Loucy (cell line): Measurements from ENCODE around the gene CREG2.

Source experiments
- H2AFZ ChIP-seq: fragments of 200-600 bp; sonication (generic); 2 replicates; pipeline ENCODE4 v1.6.0; 2016; ENCODE audit warnings: antibody characterized with exemption, mild to moderate bottlenecking, low read length, moderate library complexity
- H3F3A ChIP-seq: fragments of 200-600 bp; 2 replicates; pipeline ENCODE4 v1.6.0; 2016; ENCODE audit warnings: antibody characterized with exemption, low read depth, mild to moderate bottlenecking
- H3K27me3 ChIP-seq: fragments of 200-600 bp; sonication (generic); 2 replicates; pipeline ENCODE4 v1.6.1; 2014; ENCODE audit warnings: low read length, mild to moderate bottlenecking; ENCODE audit not compliant: insufficient read depth, poor library complexity, severe bottlenecking
- H3K36me3 ChIP-seq: fragments of 200-600 bp; sonication (generic); 2 replicates; pipeline ENCODE4 v1.6.1; 2016; ENCODE audit warnings: low read length; ENCODE audit not compliant: insufficient read depth
- H3K4me1 ChIP-seq: fragments of 200-600 bp; sonication (generic); 2 replicates; pipeline ENCODE4 v1.5.1; 2014; ENCODE audit warnings: low read length, mild to moderate bottlenecking; ENCODE audit not compliant: insufficient read depth, poor library complexity, severe bottlenecking
- H3K4me2 ChIP-seq: fragments of 200-600 bp; sonication (generic); 2 replicates; pipeline ENCODE4 v1.6.0; 2014; ENCODE audit warnings: antibody characterized with exemption, low read length, low read depth, mild to moderate bottlenecking; ENCODE audit not compliant: poor library complexity, severe bottlenecking
- H3K4me3 ChIP-seq: fragments of 200-600 bp; sonication (generic); 2 replicates; pipeline ENCODE4 v1.5.1; 2014; ENCODE audit warnings: low read length, mild to moderate bottlenecking, mixed read lengths; ENCODE audit not compliant: poor library complexity, severe bottlenecking
- H3K79me2 ChIP-seq: fragments of 200-600 bp; sonication (generic); 2 replicates; pipeline ENCODE4 v1.6.1; 2014; ENCODE audit warnings: low read length; ENCODE audit not compliant: insufficient read depth
- H3K9ac ChIP-seq: fragments of 200-600 bp; sonication (generic); 2 replicates; pipeline ENCODE4 v1.6.0; 2014; ENCODE audit warnings: mild to moderate bottlenecking, low read depth, low read length, moderate library complexity; ENCODE audit not compliant: poor library complexity, severe bottlenecking
- H3K9me2 ChIP-seq: fragments of 200-600 bp; sonication (generic); replicated peaks from 2 replicates; pipeline ENCODE4 v1.6.1; 2016; ENCODE audit warnings: low read depth, low read length, mixed read lengths
- H3K9me3 ChIP-seq: fragments of 200-600 bp; sonication (generic); 2 replicates; pipeline ENCODE4 v1.6.1; 2014; ENCODE audit warnings: mild to moderate bottlenecking, antibody characterized with exemption, low read length, low read depth; ENCODE audit not compliant: insufficient read depth
- H4K20me1 ChIP-seq: fragments of 200-600 bp; sonication (generic); 2 replicates; pipeline ENCODE4 v1.6.0; 2014; ENCODE audit warnings: antibody characterized with exemption, low read length, mild to moderate bottlenecking; ENCODE audit not compliant: insufficient read depth, poor library complexity, severe bottlenecking
- EZH2phosphoT487 ChIP-seq: fragments of 200-600 bp; IDR thresholded peaks from 2 replicates; pipeline ENCODE4 v1.6.1; 2018; ENCODE audit warnings: antibody characterized with exemption, mild to moderate bottlenecking, moderate library complexity, borderline replicate concordance
- TF ChIP-seq, protein P1 (sequence below): fragments of 200-600 bp; sonication (generic); conservative IDR thresholded peaks from 2 replicates; pipeline ENCODE4 v1.5.1; 2014; ENCODE audit warnings: mild to moderate bottlenecking, antibody characterized with exemption, low read length

Gene CREG2

DNA sequence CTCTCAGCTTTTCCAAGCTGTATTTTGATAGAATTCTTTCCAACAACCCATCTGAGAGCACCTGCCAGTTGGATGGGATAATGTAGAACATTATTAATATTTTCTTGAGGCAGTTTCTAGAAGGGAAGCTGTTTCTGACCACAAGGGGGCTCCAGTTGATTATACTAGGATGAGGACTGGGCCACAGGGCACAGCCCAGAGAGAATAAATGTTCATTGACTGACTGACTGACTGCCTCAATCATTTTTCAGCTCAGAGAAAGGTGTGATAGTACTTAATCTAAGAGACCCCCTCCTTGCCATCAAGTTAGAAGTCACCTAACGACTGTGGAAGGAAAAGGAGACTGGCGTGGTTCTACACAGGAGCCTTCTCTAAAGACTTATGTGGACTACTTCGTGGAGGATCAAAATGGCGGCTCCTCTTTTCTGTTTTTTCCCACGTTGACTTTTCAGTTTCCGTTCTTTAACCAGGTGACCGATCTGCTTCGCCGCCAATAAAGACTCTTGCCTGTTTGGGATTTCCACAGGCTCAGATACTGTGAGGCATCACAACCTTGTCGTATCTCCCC is 31.9 kb upstream of the CREG2 start:
- H3K4me1 ChIP-seq = no peaks in the 10 kb centered on the region
- H3K79me2 ChIP-seq = no peaks in the 10 kb centered on the region
- H3K4me2 ChIP-seq = no peak overlapping the region
- H3K27me3 ChIP-seq = no peaks in the 10 kb centered on the region
- H3K9ac ChIP-seq = no peak overlapping the region
- H4K20me1 ChIP-seq = no peaks in the 10 kb centered on the region
- peaks cover 2% of the 10 kb centered on the region; the same call in 1 of the 2 replicates for H3K36me3 ChIP-seq
- H2AFZ ChIP-seq = no peak overlapping the region
- no peaks in the 10 kb centered on the region for H3K9me3 ChIP-seq
- H3F3A ChIP-seq = no peaks in the 10 kb centered on the region
- no peak overlapping the region for H3K4me3 ChIP-seq
- TF ChIP-seq EZH2phosphoT487 = no peak
- TF ChIP-seq, protein P1, sequence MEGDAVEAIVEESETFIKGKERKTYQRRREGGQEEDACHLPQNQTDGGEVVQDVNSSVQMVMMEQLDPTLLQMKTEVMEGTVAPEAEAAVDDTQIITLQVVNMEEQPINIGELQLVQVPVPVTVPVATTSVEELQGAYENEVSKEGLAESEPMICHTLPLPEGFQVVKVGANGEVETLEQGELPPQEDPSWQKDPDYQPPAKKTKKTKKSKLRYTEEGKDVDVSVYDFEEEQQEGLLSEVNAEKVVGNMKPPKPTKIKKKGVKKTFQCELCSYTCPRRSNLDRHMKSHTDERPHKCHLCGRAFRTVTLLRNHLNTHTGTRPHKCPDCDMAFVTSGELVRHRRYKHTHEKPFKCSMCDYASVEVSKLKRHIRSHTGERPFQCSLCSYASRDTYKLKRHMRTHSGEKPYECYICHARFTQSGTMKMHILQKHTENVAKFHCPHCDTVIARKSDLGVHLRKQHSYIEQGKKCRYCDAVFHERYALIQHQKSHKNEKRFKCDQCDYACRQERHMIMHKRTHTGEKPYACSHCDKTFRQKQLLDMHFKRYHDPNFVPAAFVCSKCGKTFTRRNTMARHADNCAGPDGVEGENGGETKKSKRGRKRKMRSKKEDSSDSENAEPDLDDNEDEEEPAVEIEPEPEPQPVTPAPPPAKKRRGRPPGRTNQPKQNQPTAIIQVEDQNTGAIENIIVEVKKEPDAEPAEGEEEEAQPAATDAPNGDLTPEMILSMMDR = peak; percentile 91
- H3K9me2 ChIP-seq = no peaks in the 10 kb centered on the region

- Histone ChIP-seq H3K4me2 (no peak overlapping the region), H3K9ac (no peak overlapping the region), H3K4me1 (no peaks in the 10 kb centered on the region), H3K9me2 (no peaks in the 10 kb centered on the region), H3K9me3 (no peaks in the 10 kb centered on the region), H3F3A (no peaks in the 10 kb centered on the region), H3K4me3 (no peak overlapping the region), H2AFZ (no peak overlapping the region), H3K79me2 (no peaks in the 10 kb centered on the region), H3K36me3 (no peaks in the 10 kb centered on the region), H3K27me3 (no peaks in the 10 kb centered on the region), H4K20me1 (no peaks in the 10 kb centered on the region)
- TF ChIP-seq, protein P1 = no peak
Observed at GRCh38 chr2:101418460-101419095, 31.3 kb upstream of the CREG2 start.

- no peaks in the 10 kb centered on the region for H3F3A ChIP-seq
- no peaks in the 10 kb centered on the region for H3K9me2 ChIP-seq
- H3K27me3 ChIP-seq = no peaks in the 10 kb centered on the region
- H3K4me1 ChIP-seq = no peaks in the 10 kb centered on the region
- TF ChIP-seq EZH2phosphoT487 = no peak
- TF ChIP-seq, protein P1 = no peak
- H4K20me1 ChIP-seq = no peaks in the 10 kb centered on the region
- H3K9me3 ChIP-seq = no peaks in the 10 kb centered on the region
- H3K9ac ChIP-seq = no peak overlapping the region
- H3K36me3 ChIP-seq = no peaks in the 10 kb centered on the region
- H3K4me3 ChIP-seq = no peak overlapping the region
- no peak overlapping the region for H2AFZ ChIP-seq
- H3K4me2 ChIP-seq = no peak overlapping the region
- no peaks in the 10 kb centered on the region for H3K79me2 ChIP-seq
Observed at GRCh38 chr2:101416609-101417008, 29.3 kb upstream of the CREG2 start.
